HG03103 (cell line): ENCODE data around the gene COX4I2.
"Not testable (repeated sequence)": the region's sequence is repeated elsewhere in the genome, so short reads cannot be mapped to it uniquely, and the experiment has no call there.

Experiments used
- ATAC-seq: cut with Tn5 transposase; IDR thresholded peaks from one replicate; pipeline ENCODE4 v1.9.1; 2021; ENCODE audit warnings: low read depth; ENCODE audit not compliant: unreplicated experiment

COX4I2 gene

GRCh38 chr20:31606804-31607639, 30.7 kb upstream of the COX4I2 start:
- no peak for ATAC-seq

- no peak for ATAC-seq
Measured at GRCh38 chr20:31607640-31608250, 30.0 kb upstream of the COX4I2 start.

GRCh38 chr20:31608251-31608945, 29.3 kb upstream of the COX4I2 start:
- no peak for ATAC-seq

- ATAC-seq: not testable (repeated sequence)
Measured at GRCh38 chr20:31612271-31612640, 25.5 kb upstream of the COX4I2 start.

GRCh38 chr20:31615416-31615815, 22.3 kb upstream of the COX4I2 start:
- ATAC-seq: no peak

GRCh38 chr20:31617432-31618104, 20.1 kb upstream of the COX4I2 start:
- ATAC-seq: no peak

- no peak for ATAC-seq
Measured at GRCh38 chr20:31620246-31620645, 17.5 kb upstream of the COX4I2 start.

- ATAC-seq: not testable (repeated sequence)
Measured at GRCh38 chr20:31623123-31623505, 14.6 kb upstream of the COX4I2 start.

GRCh38 chr20:31626534-31626933, 11.2 kb upstream of the COX4I2 start:
- not testable (repeated sequence) for ATAC-seq

- not testable (repeated sequence) for ATAC-seq
Measured at GRCh38 chr20:31628057-31628456, 9.7 kb upstream of the COX4I2 start.

- no peak for ATAC-seq
Measured at GRCh38 chr20:31630187-31630790, 7.4 kb upstream of the COX4I2 start.

- ATAC-seq: no peak
Measured at GRCh38 chr20:31632548-31633338, 5.0 kb upstream of the COX4I2 start.

GRCh38 chr20:31633339-31633914, 4.3 kb upstream of the COX4I2 start:
- ATAC-seq: no peak

- no peak for ATAC-seq
Measured at GRCh38 chr20:31638317-31638716, 605 bp downstream of the COX4I2 start.

- no peak for ATAC-seq
Measured at GRCh38 chr20:31638816-31639215, 1.1 kb downstream of the COX4I2 start.

GRCh38 chr20:31640259-31640658, 2.5 kb downstream of the COX4I2 start:
- ATAC-seq: no peak

- ATAC-seq: no peak
Measured at GRCh38 chr20:31641391-31641790, 3.7 kb downstream of the COX4I2 start.

GRCh38 chr20:31642837-31643236, 5.1 kb downstream of the COX4I2 start:
- no peak for ATAC-seq

- ATAC-seq: no peak
Measured at GRCh38 chr20:31643522-31643921, 5.8 kb downstream of the COX4I2 start.
